Panc1 (cell line): Measurements from ENCODE around the gene PXT1. TPM values are rescaled to one million over a fixed set of nuclear protein-coding genes. Genes with fewer than 3 reads are reported as not detected.

Experiments
- ATAC-seq: fragments of 200-7000 bp; cut with Tn5 transposase; 2 replicates; pipeline ENCODE4 v1.9.1; 2020; ENCODE audit warnings: mild to moderate bottlenecking, moderate library complexity
- BruUV-seq: library from RNA; stranded (reverse); fragments of 400-500 nt; replicated peaks from 2 replicates; lab custom pipeline; 2021; lab: Mats Ljungman, UMichigan
- CTCF ChIA-PET: fragments of 300-600 bp; sonication (Branson Sonifier 250); formaldehyde crosslinking; loops from one replicate; lab custom pipeline; 2022; ENCODE audit warnings: antibody characterized with exemption; lab: Charles Lee
- POLR2A ChIA-PET: fragments of 300-600 bp; sonication (Branson Sonifier 250); formaldehyde crosslinking; loops from one replicate; lab custom pipeline; 2022; ENCODE audit warnings: antibody characterized with exemption; lab: Charles Lee
- DNase-seq: peaks from one replicate; pipeline ENCODE4 v3.0.0-alpha.2; 2010; ENCODE audit warnings: low read depth, low spot score
- H3K27ac ChIP-seq: 2 replicates; pipeline ENCODE4 v1.5.1; 2011; ENCODE audit warnings: mild to moderate bottlenecking, low read length, inconsistent platforms
- H3K27me3 ChIP-seq: fragments of 200-500 bp; sonication (Bioruptor generic); 2 replicates; pipeline ENCODE4 v1.6.0; 2014; ENCODE audit warnings: low read length, inconsistent platforms; ENCODE audit not compliant: control insufficient read depth, insufficient read depth
- H3K36me3 ChIP-seq: fragments of 200-500 bp; sonication (Bioruptor generic); 2 replicates; pipeline ENCODE4 v1.5.1; 2014; ENCODE audit warnings: inconsistent platforms, mild to moderate bottlenecking, low read length, moderate library complexity; ENCODE audit not compliant: control insufficient read depth, insufficient read depth
- H3K4me1 ChIP-seq: 2 replicates; pipeline ENCODE4 v1.5.1; 2011; ENCODE audit warnings: inconsistent platforms, mild to moderate bottlenecking, low read length, moderate library complexity; ENCODE audit not compliant: control insufficient read depth, insufficient read depth
- H3K4me3 ChIP-seq, 2 experiments: 2 replicates each; pipeline ENCODE4 v1.5.1; 2011 to 2012; ENCODE audit warnings: low read depth in 2 of 2, low read length in 2 of 2, mild to moderate bottlenecking in 2 of 2, inconsistent platforms in 1 of 2, moderate library complexity in 1 of 2
- H3K9me3 ChIP-seq: fragments of 200-500 bp; sonication (Bioruptor generic); 2 replicates; pipeline ENCODE4 v1.5.1; 2014; ENCODE audit warnings: low read depth, mild to moderate bottlenecking, inconsistent platforms, low read length, moderate library complexity; ENCODE audit not compliant: control insufficient read depth, insufficient read depth
- CTCF ChIP-seq: fragments of 450-650 bp; IDR thresholded peaks from 2 replicates; pipeline ENCODE4 v1.5.1; 2017; ENCODE audit warnings: mild to moderate bottlenecking
- POLR2AphosphoS5 ChIP-seq: IDR thresholded peaks from 2 replicates; pipeline ENCODE4 v1.6.1; 2012; ENCODE audit warnings: mild to moderate bottlenecking, low read depth, low read length, moderate library complexity
- REST ChIP-seq, 2 experiments: IDR thresholded peaks; 2 replicates each; pipeline ENCODE4 v1.6.1; 2011 to 2012; ENCODE audit warnings: low read depth in 2 of 2, control low read depth in 1 of 2, low read length in 1 of 2, mild to moderate bottlenecking in 1 of 2, moderate library complexity in 1 of 2; ENCODE audit not compliant: insufficient read depth in 1 of 2
- SIN3A ChIP-seq: IDR thresholded peaks from 2 replicates; pipeline ENCODE4 v1.6.1; 2012; ENCODE audit warnings: low read depth, mild to moderate bottlenecking, low read length, moderate library complexity, borderline replicate concordance; ENCODE audit not compliant: insufficient read depth
- TCF7L2 ChIP-seq: IDR thresholded peaks from 2 replicates; pipeline ENCODE4 v1.6.1; 2011; ENCODE audit warnings: mild to moderate bottlenecking, low read depth, low read length, inconsistent platforms
- in situ Hi-C: cut with HindIII; loops from 2 replicates; pipeline ENCODE4 v1.10.0; 2016; ENCODE audit warnings: low sequenced_read_pairs, low pct_unique_long_range_greater_than_20kb
- intact Hi-C: fragments of 100-400 bp; cut with micrococcal nuclease; formaldehyde crosslinking; loops from one replicate; pipeline ENCODE4 v1.10.0; 2022; ENCODE audit not compliant: unreplicated experiment
- total RNA-seq: library from RNA; stranded (reverse); gene quantifications from one replicate; pipeline ENCODE4 v1.2.1, GENCODE V29; 2021; ENCODE audit not compliant: unreplicated experiment

The PXT1 gene
- total RNA-seq, 1 experiment from 2014 or later = not detected

- DNase-seq (no peak), ATAC-seq (no peak)
- TF ChIP-seq CTCF (no peak), TCF7L2 (no peak), SIN3A (no peak), POLR2AphosphoS5 (no peak), REST (IDR thresholded peaks at IDR 0.05; ENCODE audit: insufficient read depth in 1 of 2, low read depth in 2 of 2, low read length in 1 of 2) (no peak)
- no peak overlapping the region for H3K4me3 ChIP-seq
- CTCF ChIA-PET = no interaction called here
- BruUV-seq = no TSS peak
- H3K27me3 ChIP-seq = no peaks in the 10 kb centered on the region
- intact Hi-C loops (no loop called here), in situ Hi-C loops (no loop called here)
- H3K4me1 ChIP-seq = no peaks in the 10 kb centered on the region; the same call in 1 of the 2 replicates
- POLR2A ChIA-PET = interaction anchor here (0.5 kb wide), 1 partner anchor 18 kb away, joined by 7 read pairs; no protein-coding TSS in a partner anchor
- no peaks in the 10 kb centered on the region for H3K36me3 ChIP-seq
- no peaks in the 10 kb centered on the region for H3K9me3 ChIP-seq
- H3K27ac ChIP-seq = no peak overlapping the region
Measured at GRCh38 chr6:36384095-36384494, 58.6 kb downstream of the PXT1 start.

- no peak for TF ChIP-seq TCF7L2
- TF ChIP-seq SIN3A = no peak
- no peak for TF ChIP-seq REST (IDR thresholded peaks at IDR 0.05; ENCODE audit: insufficient read depth in 1 of 2, low read depth in 2 of 2, low read length in 1 of 2)
- no peak for TF ChIP-seq CTCF
- TF ChIP-seq POLR2AphosphoS5 = no peak
- no peaks in the 10 kb centered on the region for H3K9me3 ChIP-seq
- no peaks in the 10 kb centered on the region for H3K27me3 ChIP-seq
- H3K27ac ChIP-seq = no peak overlapping the region
- H3K4me1 ChIP-seq = no peaks in the 10 kb centered on the region; the same call in 1 of the 2 replicates
- ATAC-seq (no peak), DNase-seq (no peak)
- intact Hi-C loops (no loop called here), in situ Hi-C loops (no loop called here)
- no TSS peak for BruUV-seq
- H3K36me3 ChIP-seq = no peaks in the 10 kb centered on the region
- ChIA-PET CTCF (no interaction called here), POLR2A (no interaction called here)
- no peak overlapping the region for H3K4me3 ChIP-seq
Measured at GRCh38 chr6:36383606-36384005, 59.0 kb downstream of the PXT1 start.
